Endothelial cell of umbilical vein (primary cell): Measurements from ENCODE around the gene STEAP4. TPM values are rescaled to one million over a fixed set of nuclear protein-coding genes. Genes with fewer than 3 reads are reported as not detected.
"Not testable (repeated sequence)": the region's sequence is repeated elsewhere in the genome, so short reads cannot be mapped to it uniquely, and the experiment has no call there.

ENCODE experiments used
- BruUV-seq: library from RNA; stranded (reverse); fragments of 400-500 nt; replicated peaks from 2 replicates; lab custom pipeline; 2021; lab: Mats Ljungman, UMichigan
- CTCF ChIA-PET: fragments of 300-600, 350-600 bp; sonication (Branson Sonifier 250); formaldehyde crosslinking; loops from one replicate; lab custom pipeline; 2021; ENCODE audit warnings: antibody characterized with exemption, inconsistent platforms; lab: Charles Lee
- POLR2A ChIA-PET: fragments of 300-600, 350-600 bp; sonication (Branson Sonifier 250); formaldehyde crosslinking; loops from one replicate; lab custom pipeline; 2021; ENCODE audit warnings: antibody characterized with exemption, inconsistent platforms; lab: Charles Lee
- DNase-seq: peaks from one replicate; pipeline ENCODE4 v3.0.0-alpha.2; 2011; ENCODE audit warnings: low read depth, low spot score
- FAIRE-seq: peaks from 2 replicates; lab custom pipeline; 2011; peaks lifted over from hg19 to GRCh38; lab: Jason Lieb, UNC
- H2AFZ ChIP-seq: 2 replicates; pipeline ENCODE4 v1.6.0; 2012; ENCODE audit warnings: low read depth, low read length, control low read depth, inconsistent platforms
- H3K27ac ChIP-seq: 2 replicates; pipeline ENCODE4 v1.5.1; 2011; ENCODE audit warnings: low read depth, mild to moderate bottlenecking, control low read depth, low read length, moderate library complexity; ENCODE audit not compliant: insufficient read depth
- H3K27me3 ChIP-seq, 2 experiments: 2 replicates each; pipeline versions ENCODE4 v1.6.0 to v1.6.1; 2011; ENCODE audit warnings: low read length in 2 of 2, mixed read lengths in 1 of 2; ENCODE audit not compliant: control insufficient read depth in 2 of 2, insufficient read depth in 2 of 2
- H3K36me3 ChIP-seq, 2 experiments: 2 replicates in 1 of 2; 3 replicates in 1 of 2; pipeline ENCODE4 v1.5.1; 2011; ENCODE audit warnings: low read length in 2 of 2, mild to moderate bottlenecking in 1 of 2, moderate library complexity in 1 of 2; ENCODE audit not compliant: control insufficient read depth in 2 of 2, insufficient read depth in 2 of 2; ENCODE audit errors: extremely low read depth in 1 of 2
- H3K4me1 ChIP-seq: 3 replicates; pipeline ENCODE4 v1.5.1; 2011; ENCODE audit warnings: mild to moderate bottlenecking, low read length; ENCODE audit not compliant: control insufficient read depth, insufficient read depth; ENCODE audit errors: extremely low read depth
- H3K4me2 ChIP-seq: 2 replicates; pipeline ENCODE4 v1.6.1; 2011; ENCODE audit warnings: low read length, control low read depth, mixed read lengths; ENCODE audit not compliant: insufficient read depth
- H3K4me3 ChIP-seq, 3 experiments: fragments of 200-600 bp in 1 of 3; sonication (generic), shearing (Covaris generic) in 1 of 3; replicated peaks in 1 of 3; 2 replicates each; pipeline ENCODE4 v1.5.1; 2011 to 2016; ENCODE audit warnings: control low read depth in 3 of 3, low read length in 3 of 3, mild to moderate bottlenecking in 2 of 3, inconsistent platforms in 1 of 3, low read depth in 1 of 3, moderate library complexity in 1 of 3; ENCODE audit not compliant: insufficient read depth in 1 of 3
- H3K79me2 ChIP-seq: 2 replicates; pipeline ENCODE4 v1.6.0; 2012; ENCODE audit warnings: low read length, inconsistent platforms; ENCODE audit not compliant: control insufficient read depth, insufficient read depth
- H3K9ac ChIP-seq: replicated peaks from 2 replicates; pipeline ENCODE3; 2011; ENCODE audit warnings: low read length, control low read depth; ENCODE audit not compliant: insufficient read depth; ENCODE audit errors: extremely low read depth
- H3K9me1 ChIP-seq: replicated peaks from 3 replicates; pipeline ENCODE4 v1.6.0; 2011; ENCODE audit warnings: mild to moderate bottlenecking, low read length; ENCODE audit not compliant: control insufficient read depth, insufficient read depth; ENCODE audit errors: extremely low read depth
- H3K9me3 ChIP-seq: replicated peaks from 2 replicates; pipeline ENCODE4 v1.5.1; 2012; ENCODE audit warnings: low read length, inconsistent platforms; ENCODE audit not compliant: control insufficient read depth, insufficient read depth
- H4K20me1 ChIP-seq: replicated peaks from 2 replicates; pipeline ENCODE3; 2011; ENCODE audit warnings: mild to moderate bottlenecking, low read length; ENCODE audit not compliant: control insufficient read depth, insufficient read depth; ENCODE audit errors: extremely low read depth
- CTCF ChIP-seq, 2 donors: IDR thresholded peaks; 1 replicate in 1 of 2; 2 replicates in 1 of 2; pipeline ENCODE4 v1.5.1; 2011; ENCODE audit warnings: low read length in 2 of 2, mild to moderate bottlenecking in 2 of 2, moderate library complexity in 2 of 2, control low read depth in 1 of 2, inconsistent platforms in 1 of 2, low read depth in 1 of 2; ENCODE audit not compliant: insufficient read depth in 1 of 2; ENCODE audit errors: extremely low read depth in 1 of 2
- EZH2 ChIP-seq: IDR thresholded peaks from 2 replicates; pipeline ENCODE4 v1.6.1; 2012; ENCODE audit warnings: borderline replicate concordance, low read depth, mild to moderate bottlenecking, moderate library complexity, low read length, inconsistent platforms; ENCODE audit not compliant: severe bottlenecking
- FOS ChIP-seq: IDR thresholded peaks from 2 replicates; pipeline ENCODE4 v1.6.1; 2011; ENCODE audit warnings: mild to moderate bottlenecking, low read length, moderate library complexity, borderline replicate concordance; ENCODE audit not compliant: insufficient read depth
- GATA2 ChIP-seq: IDR thresholded peaks from 2 replicates; pipeline ENCODE4 v1.7.0; 2011; ENCODE audit warnings: low read depth, mild to moderate bottlenecking, moderate library complexity, mixed read lengths, low read length; ENCODE audit not compliant: insufficient read length, insufficient read depth
- JUN ChIP-seq: IDR thresholded peaks from 2 replicates; pipeline ENCODE4 v1.6.1; 2011; ENCODE audit warnings: borderline replicate concordance, low read depth; ENCODE audit not compliant: insufficient read length, insufficient read depth
- MAX ChIP-seq: IDR thresholded peaks from 2 replicates; pipeline ENCODE4 v1.6.1; 2011; ENCODE audit not compliant: insufficient read depth, insufficient read length
- MYC ChIP-seq: IDR thresholded peaks from one replicate; pipeline ENCODE4 v1.6.1; 2011; ENCODE audit warnings: mild to moderate bottlenecking, low read depth, low read length
- POLR2A ChIP-seq: IDR thresholded peaks from 2 replicates; pipeline ENCODE4 v1.6.1; 2012; ENCODE audit warnings: low read depth, mild to moderate bottlenecking, control low read depth, low read length
- POLR2AphosphoS5 ChIP-seq: IDR thresholded peaks from 2 replicates; pipeline ENCODE4 v1.6.1; 2012; ENCODE audit warnings: low read depth, mild to moderate bottlenecking, control low read depth, low read length, moderate library complexity; ENCODE audit not compliant: insufficient read depth
- dilution Hi-C: fragments of 300-500 bp; cut with MboI; formaldehyde crosslinking; loops from one replicate; pipeline ENCODE4 v1.15.0; 2019; ENCODE audit warnings: low sequenced_read_pairs; ENCODE audit not compliant: extremely low pct_ligation_motif_present
- intact Hi-C: fragments of 100-400 bp; cut with micrococcal nuclease; formaldehyde crosslinking; loops from one replicate; pipeline ENCODE4 v1.10.0; 2022
- polyA plus RNA-seq, 4 experiments: library from polyadenylated mRNA; depleted of rRNA in 3 of 4; stranded (reverse) in 3 of 4; unstranded in 1 of 4; fragments of >200 nt; gene quantifications; 2 replicates each; pipeline versions ENCODE4 v1.2.1 to v1.2.3, GENCODE V29; 2011 to 2012; ENCODE audit warnings: missing spikeins in 1 of 4
- total RNA-seq: library from RNA; stranded (reverse); gene quantifications from 2 replicates; pipeline ENCODE4 v1.2.3, GENCODE V29; 2021

Gene STEAP4
- total and polyA plus RNA-seq, 2 donors (not counting 3 experiments of a cell fraction or from before 2014, with no cell fraction given) = not detected

- BruUV-seq = no TSS peak
- H3K9me1 ChIP-seq = no peaks in the 10 kb centered on the region
- H3K9ac ChIP-seq = no peak overlapping the region
- H2AFZ ChIP-seq = no peak overlapping the region
- no peaks in the 10 kb centered on the region for H3K9me3 ChIP-seq
- H4K20me1 ChIP-seq = no peaks in the 10 kb centered on the region
- ChIA-PET POLR2A (no interaction called here), CTCF (no interaction called here)
- H3K36me3 ChIP-seq = no peaks in the 10 kb centered on the region
- H3K4me3 ChIP-seq = no peak overlapping the region
- no peaks in the 10 kb centered on the region for H3K79me2 ChIP-seq
- TF ChIP-seq MAX = no peak
- TF ChIP-seq JUN = no peak
- no peak for TF ChIP-seq GATA2
- no peak for TF ChIP-seq MYC
- no peak for TF ChIP-seq CTCF (IDR thresholded peaks at IDR 0.05; ENCODE audit: extremely low read depth in 1 of 2, insufficient read depth in 1 of 2, low read depth in 1 of 2, low read length in 2 of 2)
- TF ChIP-seq POLR2A = no peak
- TF ChIP-seq FOS = no peak
- TF ChIP-seq EZH2 = no peak
- no peak for TF ChIP-seq POLR2AphosphoS5
- intact Hi-C loops = no loop called here
- no peaks in the 10 kb centered on the region for H3K27me3 ChIP-seq
- H3K27ac ChIP-seq = no peak overlapping the region
- H3K4me2 ChIP-seq = no peak overlapping the region
- FAIRE-seq (no peak), DNase-seq (no peak)
- dilution Hi-C loops = no loop called here
- no peaks in the 10 kb centered on the region for H3K4me1 ChIP-seq
These were observed 46.9 kb downstream of the STEAP4 start for GRCh38 chr7:88259656-88260380.

GRCh38 chr7:88258296-88258695, 48.4 kb downstream of the STEAP4 start:
- intact Hi-C loops, FAIRE-seq, BruUV-seq: not testable (repeated sequence)

More at GRCh38 chr7:88258296-88258695, 48.4 kb downstream of the STEAP4 start:
- H3K9me3 ChIP-seq, H3K4me3 ChIP-seq, CTCF ChIA-PET, H3K9ac ChIP-seq, H3K27me3 ChIP-seq, H3K4me1 ChIP-seq, H2AFZ ChIP-seq, H3K79me2 ChIP-seq, H4K20me1 ChIP-seq, POLR2A ChIA-PET, H3K4me2 ChIP-seq, H3K36me3 ChIP-seq, H3K9me1 ChIP-seq, dilution Hi-C loops, DNase-seq, H3K27ac ChIP-seq: not testable (repeated sequence)
